ENCODE data around the gene PTOV1.

- TF ChIP-seq ATF2 (CRISPR knock-in tag; IDR thresholded peaks at IDR 0.05; ENCODE audit: borderline replicate concordance, low read depth) (no peak), JUN (CRISPR knock-in tag; IDR thresholded peaks at IDR 0.05) (no peak), CTCF (IDR thresholded peaks at IDR 0.05) (no peak), FOXJ3 (CRISPR knock-in tag; IDR thresholded peaks at IDR 0.05; ENCODE audit: borderline replicate concordance) (no peak)
Observed at GRCh38 chr19:49801966-49802661, 48.8 kb upstream of the PTOV1 start.

All from WTC11 (cell line).